Kidney tubule cell (primary cell): ENCODE measurements around the gene FGR.
"Not testable (repeated sequence)": the region's sequence is repeated elsewhere in the genome, so short reads cannot be mapped to it uniquely, and the experiment has no call there.

Source experiments
- DNase-seq: peaks from one replicate; pipeline ENCODE4 v3.0.0-alpha.2; 2018; ENCODE audit warnings: low spot score

The FGR gene

DNA sequence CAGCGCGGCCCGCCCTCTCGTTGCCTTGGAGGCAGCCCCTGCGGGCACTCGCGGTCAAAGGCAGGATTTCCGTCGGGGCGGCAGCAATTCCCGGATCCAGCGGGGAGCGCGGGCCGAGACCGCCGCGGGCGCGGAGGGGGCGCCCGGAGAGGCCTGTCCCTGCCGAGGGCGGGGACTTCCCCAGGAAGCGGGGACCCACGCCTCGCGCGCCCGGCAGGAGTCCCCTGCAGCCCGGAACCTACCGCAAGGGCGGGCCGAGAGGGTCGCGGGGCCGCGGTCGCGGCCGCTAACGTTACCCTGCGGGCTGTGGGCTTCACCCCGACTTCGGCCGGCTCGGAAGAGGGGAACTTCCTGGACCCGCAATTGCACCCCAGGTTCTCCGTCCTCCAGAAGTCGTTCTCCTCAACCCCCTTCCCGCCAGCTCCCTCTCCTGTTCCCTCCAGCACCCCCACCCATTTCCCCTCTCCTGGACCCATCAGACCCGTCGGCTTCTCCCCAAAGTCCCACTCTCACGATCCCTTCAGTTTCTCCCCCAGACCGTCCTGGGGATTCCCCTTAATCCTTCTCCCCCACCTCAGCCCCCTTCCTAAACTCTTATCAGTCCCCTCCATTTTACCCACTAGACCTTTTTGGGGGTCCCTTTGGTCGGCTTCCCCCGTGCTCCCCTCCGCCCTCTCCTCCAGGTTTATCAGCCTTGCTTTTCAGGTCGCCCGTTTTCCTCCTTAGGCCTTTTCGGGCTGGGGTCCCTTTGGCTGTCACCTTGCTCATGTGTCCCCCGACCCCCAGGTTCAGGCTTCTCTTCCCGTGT lies 604 bp downstream of the FGR start:
- no peak for DNase-seq

DNA sequence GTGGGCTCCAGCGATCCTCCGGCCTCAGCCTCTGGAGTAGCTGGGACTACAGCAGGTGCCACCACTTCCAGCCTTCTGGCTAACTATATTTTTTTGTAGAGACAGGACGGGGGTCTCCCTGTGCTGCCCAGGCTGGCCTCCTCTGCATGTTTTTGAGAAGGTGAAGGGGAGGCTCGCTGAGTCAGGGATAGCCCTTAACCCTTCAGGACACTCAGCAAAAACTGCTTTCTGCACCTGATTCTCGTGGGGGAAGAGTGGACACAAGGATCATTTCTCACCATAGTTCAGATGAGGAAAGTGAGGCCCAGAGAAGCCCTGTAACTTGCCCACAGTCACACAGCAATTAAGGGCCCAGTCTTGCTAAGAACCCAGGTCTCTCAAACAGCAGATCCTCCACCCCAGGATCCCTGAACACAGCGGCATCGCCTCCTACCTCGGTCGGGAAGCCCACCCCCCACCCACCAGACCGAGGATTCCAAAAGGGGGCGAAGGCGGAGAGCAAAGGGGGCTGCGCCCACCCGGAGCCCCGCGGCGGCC lies 1.3 kb downstream of the FGR start:
- DNase-seq = no peak

GRCh38 chr1:27633298-27633610 lies 1.7 kb downstream of the FGR start:
- no peak for DNase-seq

GRCh38 chr1:27632387-27633297 lies 2.3 kb downstream of the FGR start:
- no peak for DNase-seq

DNA sequence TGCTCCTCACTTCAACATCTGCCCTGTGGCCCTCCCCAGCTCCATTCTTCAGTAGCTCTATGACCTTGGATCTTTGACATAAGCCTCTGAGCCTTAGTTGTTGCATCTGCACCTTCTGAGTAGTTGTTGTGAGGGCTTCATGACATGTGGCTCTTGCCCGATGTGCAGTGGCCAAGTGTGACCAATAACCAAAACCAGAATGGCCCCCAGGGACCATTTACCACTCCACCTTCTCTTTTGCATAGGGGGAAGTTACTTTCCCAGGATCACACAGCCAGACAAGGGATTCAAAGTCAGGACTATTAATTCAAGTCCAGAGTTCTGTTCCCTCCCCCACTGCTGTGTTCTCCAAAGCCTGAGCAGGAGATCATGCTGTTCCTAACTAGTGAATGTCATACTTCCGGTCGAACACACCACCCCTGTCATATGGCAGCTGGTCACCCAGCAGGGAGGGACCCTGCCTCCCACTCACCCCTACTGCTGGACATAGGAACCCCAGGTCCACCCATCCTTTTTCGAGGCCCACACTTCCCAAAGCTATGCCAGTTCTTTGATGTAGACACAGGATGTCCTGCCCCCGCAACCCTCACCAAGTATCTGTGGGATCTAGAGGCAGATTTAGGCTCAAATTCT lies 4.0 kb downstream of the FGR start:
- DNase-seq = no peak

- DNase-seq = no peak
Observed at GRCh38 chr1:27628712-27629111, 6.3 kb downstream of the FGR start.

- not testable (repeated sequence) for DNase-seq
Observed at GRCh38 chr1:27627733-27628132, 7.3 kb downstream of the FGR start.

GRCh38 chr1:27627061-27627460 lies 7.9 kb downstream of the FGR start:
- no peak for DNase-seq

DNA sequence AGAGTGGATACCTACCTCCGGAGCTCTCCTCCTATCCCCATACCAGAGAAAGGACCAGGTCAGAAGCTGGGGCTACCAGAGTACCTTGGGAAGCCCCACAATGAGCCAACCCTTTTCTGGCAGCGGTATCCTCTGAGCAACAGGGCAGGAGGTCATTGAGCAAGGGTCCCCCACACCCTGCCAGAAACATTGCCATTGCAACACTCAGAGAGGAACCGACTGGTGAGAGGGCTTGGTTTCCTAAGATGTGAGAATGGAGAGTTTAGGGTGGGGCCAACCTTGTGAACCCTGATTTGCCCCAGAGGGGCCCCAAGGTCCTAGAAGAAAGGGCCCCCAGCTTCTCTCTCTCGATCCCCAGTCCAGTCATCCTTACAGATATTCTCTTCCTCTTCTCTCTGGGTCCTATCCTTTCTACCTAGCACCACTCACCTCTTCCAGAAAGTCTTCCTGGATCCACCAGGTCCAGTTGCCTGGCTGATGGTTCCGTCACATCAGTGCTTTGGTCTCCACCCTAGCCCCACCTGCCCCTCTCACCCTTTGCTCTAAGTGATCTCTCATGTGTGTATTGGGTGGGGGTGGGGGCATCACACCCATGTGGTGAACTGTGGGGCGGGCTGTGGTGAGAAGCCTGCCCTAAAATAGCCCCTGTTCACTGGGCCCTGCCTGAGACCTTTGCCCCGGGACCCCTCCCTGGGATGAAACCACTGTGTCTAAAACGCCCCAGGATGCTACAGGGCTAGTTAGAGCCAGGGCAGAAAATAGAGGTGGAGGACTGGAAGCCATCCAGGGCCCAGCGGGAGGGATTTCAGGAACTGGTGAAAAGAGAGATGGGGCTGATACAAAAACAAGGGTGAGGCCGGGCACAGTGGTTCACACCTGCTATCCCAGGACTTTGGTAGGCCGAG lies 8.7 kb downstream of the FGR start:
- no peak for DNase-seq

DNA sequence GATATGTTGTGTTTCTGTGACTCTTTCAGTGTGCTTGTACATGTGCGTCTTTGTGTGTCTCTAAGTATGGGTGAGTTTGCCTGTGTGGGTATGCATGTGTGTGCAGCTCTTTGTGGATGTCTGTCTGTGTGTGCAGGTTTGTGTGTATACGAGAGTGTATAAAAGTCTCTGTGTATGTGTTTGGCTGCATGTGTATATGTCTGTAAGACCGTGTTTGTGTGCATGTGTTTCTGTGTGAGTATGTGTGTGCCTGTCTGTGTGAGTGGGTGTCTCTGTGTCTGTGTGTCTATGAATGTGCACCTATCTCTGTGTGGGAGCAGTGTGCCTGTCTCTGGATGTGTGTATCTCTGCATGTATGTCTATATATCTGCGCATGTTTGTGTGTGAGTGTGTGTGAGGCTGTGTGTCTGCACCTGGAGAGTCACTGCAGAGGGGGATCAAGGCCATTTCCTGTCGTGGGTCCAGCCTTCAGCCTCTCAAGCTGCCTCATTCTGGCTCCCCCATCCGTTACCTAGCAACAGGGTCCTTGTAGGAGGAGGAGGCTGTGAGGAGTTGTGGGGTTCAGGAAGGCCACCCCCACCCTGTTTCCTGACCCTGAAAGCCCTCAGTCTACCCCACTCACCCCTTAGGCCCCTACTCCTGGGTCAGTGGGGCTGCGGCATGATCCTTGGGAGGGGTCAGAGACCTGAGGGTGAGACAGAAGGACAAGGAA lies 10.4 kb downstream of the FGR start:
- no peak for DNase-seq

- no peak for DNase-seq
Observed at GRCh38 chr1:27623327-27624212, 11.4 kb downstream of the FGR start.

GRCh38 chr1:27622828-27623227 lies 12.2 kb downstream of the FGR start:
- DNase-seq = no peak

DNA sequence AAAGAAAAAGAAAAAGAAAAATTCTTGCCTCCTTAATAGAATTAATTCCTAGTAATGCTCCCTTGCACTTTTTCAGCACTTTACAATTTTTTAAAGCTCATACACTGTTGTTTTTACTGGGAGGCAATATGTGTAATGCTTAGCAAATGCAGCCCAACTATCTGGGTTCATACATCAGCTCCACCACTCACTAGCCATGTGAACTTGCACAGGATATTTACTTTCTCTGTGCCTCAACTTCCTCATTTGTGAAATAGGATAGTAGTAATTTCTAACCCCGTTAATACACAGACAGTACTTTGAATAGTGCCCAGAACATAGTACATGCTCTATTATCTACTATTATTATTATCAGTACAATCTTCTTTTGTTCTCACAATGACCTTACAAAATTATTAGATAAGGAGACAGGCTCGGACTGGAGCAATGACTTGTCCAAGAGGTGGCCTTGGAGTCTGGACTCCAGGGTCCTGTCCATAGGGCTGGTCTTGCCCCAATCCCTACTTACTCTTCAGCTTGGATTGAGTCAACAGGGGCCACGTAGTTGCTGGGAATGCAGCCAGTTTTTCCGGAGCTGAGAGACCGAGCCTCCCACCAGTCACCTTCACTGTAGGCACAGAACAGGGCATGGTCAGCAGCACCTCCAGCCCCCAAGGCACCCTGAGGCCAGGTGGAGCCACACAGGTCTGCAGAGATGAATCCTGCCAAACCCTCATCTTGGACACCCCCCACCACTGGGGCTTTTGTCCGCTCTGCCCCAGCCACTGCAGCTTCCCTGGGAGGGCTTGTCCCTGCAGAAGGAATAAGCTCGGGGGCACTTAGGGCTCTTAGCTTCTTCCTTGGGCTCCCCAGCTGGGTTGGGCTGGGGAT lies 13.7 kb downstream of the FGR start:
- DNase-seq = no peak

DNA sequence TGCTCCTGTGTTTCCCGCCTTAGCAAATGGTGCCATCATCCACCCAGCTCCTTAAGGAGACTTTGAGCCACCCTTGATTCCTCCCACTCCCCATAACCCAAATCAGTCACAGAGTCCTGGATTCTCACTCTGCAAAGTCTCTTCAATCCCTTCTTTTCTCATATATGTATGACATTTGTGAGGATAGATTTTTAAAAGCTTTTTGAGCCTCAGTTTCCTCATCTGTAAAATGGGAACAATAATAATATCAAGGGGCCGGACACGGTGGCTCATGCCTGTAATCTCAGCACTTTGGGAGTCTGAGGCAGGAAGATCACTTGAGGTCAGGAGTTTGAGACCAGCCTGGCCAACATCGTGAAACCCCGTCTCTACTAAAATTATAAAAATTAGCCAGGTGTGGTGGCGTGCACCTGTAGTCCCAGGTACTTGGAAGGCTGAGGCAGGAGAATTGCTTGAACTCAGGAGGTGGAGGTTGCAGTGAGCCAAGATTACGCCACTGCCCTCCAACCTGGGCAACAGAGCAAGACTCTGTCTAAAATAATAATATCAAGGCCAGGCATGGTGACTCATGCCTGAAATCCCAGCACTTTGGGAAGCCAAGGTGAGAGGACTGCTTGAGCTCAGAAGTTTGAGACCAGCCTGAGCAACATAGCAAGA lies 15.1 kb downstream of the FGR start:
- not testable (repeated sequence) for DNase-seq

DNA sequence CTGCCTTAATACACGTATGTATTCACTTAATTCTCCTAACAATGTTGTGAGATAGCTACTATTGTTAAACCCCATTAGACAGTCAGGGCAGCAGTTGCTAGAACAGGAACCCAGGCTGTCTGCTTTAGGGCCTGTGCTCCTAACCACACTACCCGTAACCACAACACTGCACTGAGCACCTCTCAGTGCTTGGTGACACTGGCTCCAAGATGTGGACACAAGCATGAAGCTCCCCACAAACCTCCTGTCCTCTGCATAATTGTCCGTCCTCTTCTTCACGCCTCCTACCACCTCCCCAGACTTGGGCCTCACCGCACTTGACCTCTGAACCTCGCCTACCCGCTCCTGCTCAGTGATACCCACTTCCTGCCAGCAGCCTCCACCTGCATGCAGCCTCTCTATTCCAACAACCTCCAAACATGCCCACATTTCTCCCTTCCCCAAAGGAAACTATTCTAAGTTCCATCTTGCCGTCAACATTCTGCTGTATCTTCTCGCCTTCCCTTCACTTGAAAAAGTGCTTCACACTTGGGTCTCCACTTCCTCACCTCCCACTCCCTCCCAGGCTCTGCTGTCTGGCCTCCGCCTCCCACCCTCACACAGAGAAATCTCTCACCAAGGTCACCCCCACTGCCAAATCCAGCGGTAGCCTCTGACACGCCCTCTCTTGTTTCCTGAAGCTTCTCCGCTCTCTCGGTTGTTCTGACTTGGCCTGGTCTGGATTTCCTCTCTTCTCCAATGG lies 16.5 kb downstream of the FGR start:
- DNase-seq = no peak

DNA sequence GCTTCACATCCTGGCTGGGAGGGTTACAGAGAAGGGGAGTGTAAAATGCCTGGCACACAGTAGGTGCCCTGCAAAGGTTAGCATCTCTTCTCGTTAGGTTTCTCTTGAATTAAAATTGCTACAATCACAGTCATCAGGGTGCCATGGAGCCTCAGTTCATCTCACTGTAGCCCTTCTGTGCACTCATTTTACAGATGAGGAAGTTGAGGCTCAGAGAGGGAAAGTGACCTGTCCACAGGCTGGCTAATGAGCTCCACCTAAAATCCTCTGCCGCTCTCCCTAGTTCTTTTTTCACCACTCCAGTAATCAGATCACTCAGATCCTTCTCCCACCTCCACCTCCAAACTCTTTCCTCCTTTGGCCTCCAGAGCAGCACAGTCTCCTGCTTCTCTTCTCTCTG lies 17.6 kb downstream of the FGR start:
- DNase-seq = no peak

GRCh38 chr1:27616441-27616840 lies 18.5 kb downstream of the FGR start:
- DNase-seq = no peak
